DMS53 (cell line): ENCODE data around the gene CACNA1A.
A peak's percentile ranks its signal among the peaks of the same experiment; 100 is the strongest.
"Not testable (repeated sequence)": the region's sequence is repeated elsewhere in the genome, so short reads cannot be mapped to it uniquely, and the experiment has no call there.

Experiments used
- DNase-seq: peaks from one replicate; lab custom pipeline; 2025; lab: John Stamatoyannopoulos, UW

CACNA1A gene

GRCh38 chr19:13281567-13282291 is 224.6 kb downstream of the CACNA1A start:
- DNase-seq, result no peak

GRCh38 chr19:13277104-13277809 is 229.0 kb downstream of the CACNA1A start:
- DNase-seq, result peak; percentile 73

- no peak for DNase-seq
Measured at GRCh38 chr19:13275016-13275722, 231.1 kb downstream of the CACNA1A start.

- DNase-seq, result no peak
Measured at GRCh38 chr19:13270514-13271105, 235.7 kb downstream of the CACNA1A start.

GRCh38 chr19:13269348-13269747 is 236.9 kb downstream of the CACNA1A start:
- DNase-seq, result no peak

GRCh38 chr19:13267889-13268288 is 238.4 kb downstream of the CACNA1A start:
- DNase-seq, result no peak

- DNase-seq, result no peak
Measured at GRCh38 chr19:13267131-13267530, 239.1 kb downstream of the CACNA1A start.

GRCh38 chr19:13262450-13262849 is 243.8 kb downstream of the CACNA1A start:
- peak; percentile 53 for DNase-seq

GRCh38 chr19:13260883-13261653 is 245.2 kb downstream of the CACNA1A start:
- peak; percentile 72 for DNase-seq

GRCh38 chr19:13256918-13257317 is 249.4 kb downstream of the CACNA1A start:
- DNase-seq, result no peak

- DNase-seq, result not testable (repeated sequence)
Measured at GRCh38 chr19:13256398-13256797, 249.9 kb downstream of the CACNA1A start.

GRCh38 chr19:13255719-13256059 is 250.6 kb downstream of the CACNA1A start:
- no peak for DNase-seq

GRCh38 chr19:13255041-13255718 is 251.1 kb downstream of the CACNA1A start:
- DNase-seq, result no peak

- no peak for DNase-seq
Measured at GRCh38 chr19:13252569-13253335, 253.5 kb downstream of the CACNA1A start.

GRCh38 chr19:13244920-13245319 is 261.4 kb downstream of the CACNA1A start:
- no peak for DNase-seq

GRCh38 chr19:13241231-13242104 is 264.8 kb downstream of the CACNA1A start:
- no peak for DNase-seq

GRCh38 chr19:13240312-13241022 is 265.8 kb downstream of the CACNA1A start:
- DNase-seq, result peak; percentile 16

GRCh38 chr19:13238891-13239534 is 267.3 kb downstream of the CACNA1A start:
- no peak for DNase-seq
